Measurements from ENCODE around the gene NRARP.

DNA sequence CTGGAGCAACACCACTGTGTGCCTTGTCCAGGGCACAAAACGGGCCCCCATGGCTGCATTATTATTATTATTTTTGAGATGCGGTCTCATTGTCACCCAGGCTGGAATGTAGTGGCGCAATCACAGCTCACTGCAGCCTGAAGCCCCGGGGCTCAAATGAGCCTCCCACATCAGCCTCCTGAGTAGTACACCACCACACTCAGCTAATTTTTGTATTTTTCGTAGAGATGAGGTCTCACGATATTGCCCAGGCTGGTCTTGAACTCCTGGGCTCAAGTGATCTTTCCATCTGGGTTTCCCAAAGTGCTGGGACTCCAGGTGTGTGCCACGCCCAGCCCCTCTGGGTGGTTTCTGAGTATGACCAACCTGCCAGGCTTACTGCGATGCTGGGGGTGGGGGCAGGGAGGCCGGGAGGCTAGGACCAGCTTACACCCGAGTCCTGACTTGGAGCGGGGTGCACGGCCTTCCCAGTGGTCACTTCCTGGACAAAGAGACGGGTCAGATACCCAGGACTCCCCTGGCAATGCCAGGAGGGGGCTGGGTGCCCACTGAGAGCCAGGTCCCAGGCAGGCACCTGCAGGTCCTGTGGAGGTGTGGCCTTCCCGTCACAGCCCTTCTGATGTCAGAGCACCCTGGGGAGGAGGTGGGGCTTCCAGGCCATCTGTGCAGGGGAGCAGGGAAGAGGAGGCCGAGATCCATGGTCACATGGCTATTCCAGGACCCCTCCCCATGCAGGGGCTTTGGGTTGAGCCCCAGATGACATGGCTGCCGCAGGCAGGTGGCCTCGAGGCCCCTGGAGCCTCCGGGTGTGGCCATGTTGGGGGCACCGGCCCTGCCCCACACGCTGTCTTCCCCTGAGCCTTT, 8.3 kb upstream of the NRARP start:
- TF ChIP-seq POLR2AphosphoS5 (IDR thresholded peaks at IDR 0.05; ENCODE audit: low read depth, low read length) (no peak), SIN3A (IDR thresholded peaks at IDR 0.05; ENCODE audit: borderline replicate concordance, insufficient read depth, low read depth, low read length) (no peak), TCF7L2 (IDR thresholded peaks at IDR 0.05; ENCODE audit: low read depth, low read length) (no peak)
- TF ChIP-seq, protein P1, sequence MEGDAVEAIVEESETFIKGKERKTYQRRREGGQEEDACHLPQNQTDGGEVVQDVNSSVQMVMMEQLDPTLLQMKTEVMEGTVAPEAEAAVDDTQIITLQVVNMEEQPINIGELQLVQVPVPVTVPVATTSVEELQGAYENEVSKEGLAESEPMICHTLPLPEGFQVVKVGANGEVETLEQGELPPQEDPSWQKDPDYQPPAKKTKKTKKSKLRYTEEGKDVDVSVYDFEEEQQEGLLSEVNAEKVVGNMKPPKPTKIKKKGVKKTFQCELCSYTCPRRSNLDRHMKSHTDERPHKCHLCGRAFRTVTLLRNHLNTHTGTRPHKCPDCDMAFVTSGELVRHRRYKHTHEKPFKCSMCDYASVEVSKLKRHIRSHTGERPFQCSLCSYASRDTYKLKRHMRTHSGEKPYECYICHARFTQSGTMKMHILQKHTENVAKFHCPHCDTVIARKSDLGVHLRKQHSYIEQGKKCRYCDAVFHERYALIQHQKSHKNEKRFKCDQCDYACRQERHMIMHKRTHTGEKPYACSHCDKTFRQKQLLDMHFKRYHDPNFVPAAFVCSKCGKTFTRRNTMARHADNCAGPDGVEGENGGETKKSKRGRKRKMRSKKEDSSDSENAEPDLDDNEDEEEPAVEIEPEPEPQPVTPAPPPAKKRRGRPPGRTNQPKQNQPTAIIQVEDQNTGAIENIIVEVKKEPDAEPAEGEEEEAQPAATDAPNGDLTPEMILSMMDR (IDR thresholded peaks at IDR 0.05): no peak
- TF ChIP-seq, protein P2, sequence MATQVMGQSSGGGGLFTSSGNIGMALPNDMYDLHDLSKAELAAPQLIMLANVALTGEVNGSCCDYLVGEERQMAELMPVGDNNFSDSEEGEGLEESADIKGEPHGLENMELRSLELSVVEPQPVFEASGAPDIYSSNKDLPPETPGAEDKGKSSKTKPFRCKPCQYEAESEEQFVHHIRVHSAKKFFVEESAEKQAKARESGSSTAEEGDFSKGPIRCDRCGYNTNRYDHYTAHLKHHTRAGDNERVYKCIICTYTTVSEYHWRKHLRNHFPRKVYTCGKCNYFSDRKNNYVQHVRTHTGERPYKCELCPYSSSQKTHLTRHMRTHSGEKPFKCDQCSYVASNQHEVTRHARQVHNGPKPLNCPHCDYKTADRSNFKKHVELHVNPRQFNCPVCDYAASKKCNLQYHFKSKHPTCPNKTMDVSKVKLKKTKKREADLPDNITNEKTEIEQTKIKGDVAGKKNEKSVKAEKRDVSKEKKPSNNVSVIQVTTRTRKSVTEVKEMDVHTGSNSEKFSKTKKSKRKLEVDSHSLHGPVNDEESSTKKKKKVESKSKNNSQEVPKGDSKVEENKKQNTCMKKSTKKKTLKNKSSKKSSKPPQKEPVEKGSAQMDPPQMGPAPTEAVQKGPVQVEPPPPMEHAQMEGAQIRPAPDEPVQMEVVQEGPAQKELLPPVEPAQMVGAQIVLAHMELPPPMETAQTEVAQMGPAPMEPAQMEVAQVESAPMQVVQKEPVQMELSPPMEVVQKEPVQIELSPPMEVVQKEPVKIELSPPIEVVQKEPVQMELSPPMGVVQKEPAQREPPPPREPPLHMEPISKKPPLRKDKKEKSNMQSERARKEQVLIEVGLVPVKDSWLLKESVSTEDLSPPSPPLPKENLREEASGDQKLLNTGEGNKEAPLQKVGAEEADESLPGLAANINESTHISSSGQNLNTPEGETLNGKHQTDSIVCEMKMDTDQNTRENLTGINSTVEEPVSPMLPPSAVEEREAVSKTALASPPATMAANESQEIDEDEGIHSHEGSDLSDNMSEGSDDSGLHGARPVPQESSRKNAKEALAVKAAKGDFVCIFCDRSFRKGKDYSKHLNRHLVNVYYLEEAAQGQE (IDR thresholded peaks at IDR 0.05; ENCODE audit: insufficient read depth in 1 of 2, low read depth in 2 of 2, low read length in 1 of 2): no peak
